ENCODE results near the gene CCRL2.

- TF ChIP-seq, protein P1, sequence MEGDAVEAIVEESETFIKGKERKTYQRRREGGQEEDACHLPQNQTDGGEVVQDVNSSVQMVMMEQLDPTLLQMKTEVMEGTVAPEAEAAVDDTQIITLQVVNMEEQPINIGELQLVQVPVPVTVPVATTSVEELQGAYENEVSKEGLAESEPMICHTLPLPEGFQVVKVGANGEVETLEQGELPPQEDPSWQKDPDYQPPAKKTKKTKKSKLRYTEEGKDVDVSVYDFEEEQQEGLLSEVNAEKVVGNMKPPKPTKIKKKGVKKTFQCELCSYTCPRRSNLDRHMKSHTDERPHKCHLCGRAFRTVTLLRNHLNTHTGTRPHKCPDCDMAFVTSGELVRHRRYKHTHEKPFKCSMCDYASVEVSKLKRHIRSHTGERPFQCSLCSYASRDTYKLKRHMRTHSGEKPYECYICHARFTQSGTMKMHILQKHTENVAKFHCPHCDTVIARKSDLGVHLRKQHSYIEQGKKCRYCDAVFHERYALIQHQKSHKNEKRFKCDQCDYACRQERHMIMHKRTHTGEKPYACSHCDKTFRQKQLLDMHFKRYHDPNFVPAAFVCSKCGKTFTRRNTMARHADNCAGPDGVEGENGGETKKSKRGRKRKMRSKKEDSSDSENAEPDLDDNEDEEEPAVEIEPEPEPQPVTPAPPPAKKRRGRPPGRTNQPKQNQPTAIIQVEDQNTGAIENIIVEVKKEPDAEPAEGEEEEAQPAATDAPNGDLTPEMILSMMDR (IDR thresholded peaks at IDR 0.05; ENCODE audit: control extremely low read depth in 1 of 3, insufficient read depth in 1 of 3, low read depth in 1 of 3, low read length in 3 of 3), result no peak
- TF ChIP-seq EZH2 (IDR thresholded peaks at IDR 0.05; ENCODE audit: low read depth, low read length, severe bottlenecking), result no peak
- TF ChIP-seq CEBPB (IDR thresholded peaks at IDR 0.05; ENCODE audit: low read depth, low read length), result no peak
- TF ChIP-seq, protein P2, sequence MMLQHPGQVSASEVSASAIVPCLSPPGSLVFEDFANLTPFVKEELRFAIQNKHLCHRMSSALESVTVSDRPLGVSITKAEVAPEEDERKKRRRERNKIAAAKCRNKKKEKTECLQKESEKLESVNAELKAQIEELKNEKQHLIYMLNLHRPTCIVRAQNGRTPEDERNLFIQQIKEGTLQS (IDR thresholded peaks at IDR 0.05; ENCODE audit: insufficient read depth, low read depth, low read length), result no peak
- no peak for TF ChIP-seq RBBP5 (IDR thresholded peaks at IDR 0.05; ENCODE audit: borderline replicate concordance, low read depth, low read length)
These were observed 37.9 kb upstream of the CCRL2 start for GRCh38 chr3:46369151-46369550.

Data from H1 (cell line).